ENCODE measurements around the gene MBNL1.

GRCh38 chr3:152499791-152500385 is 231.2 kb downstream of the MBNL1 start:
- no peak for TF ChIP-seq POLR2A (IDR thresholded peaks at IDR 0.05; ENCODE audit: low read length)
- no peak for TF ChIP-seq GATA1 (IDR thresholded peaks at IDR 0.05; ENCODE audit: low read depth, low read length)

Measured in erythroblast (primary cell).